Ishikawa (cell line): ENCODE results near the gene RASGRP2.
A peak's percentile ranks its signal among the peaks of the same experiment; 100 is the strongest.

Experiments used
- CEBPB ChIP-seq: IDR thresholded peaks from 2 replicates; pipeline ENCODE4 v1.6.1; 2012
- CREB1 ChIP-seq: IDR thresholded peaks from 2 replicates; pipeline ENCODE4 v1.6.1; 2012; ENCODE audit warnings: low read depth
- EGR1 ChIP-seq: IDR thresholded peaks from 2 replicates; pipeline ENCODE4 v1.6.1; 2012
- EP300 ChIP-seq: IDR thresholded peaks from 2 replicates; pipeline ENCODE4 v1.6.1; 2012; ENCODE audit warnings: borderline replicate concordance
- FOXM1 ChIP-seq: IDR thresholded peaks from 2 replicates; pipeline ENCODE4 v1.6.1; 2012; ENCODE audit warnings: low read depth, borderline replicate concordance
- MAX ChIP-seq: IDR thresholded peaks from 2 replicates; pipeline ENCODE4 v1.6.1; 2012
- NFIC ChIP-seq: IDR thresholded peaks from 2 replicates; pipeline ENCODE4 v1.6.1; 2012
- RAD21 ChIP-seq: IDR thresholded peaks from 2 replicates; pipeline ENCODE4 v1.6.1; 2012; ENCODE audit warnings: low read depth
- REST ChIP-seq: IDR thresholded peaks from 2 replicates; pipeline ENCODE4 v1.6.1; 2012; ENCODE audit warnings: low read depth, mild to moderate bottlenecking
- TAF1 ChIP-seq: IDR thresholded peaks from 2 replicates; pipeline ENCODE4 v1.6.1; 2012; ENCODE audit warnings: low read depth, mild to moderate bottlenecking
- TCF12 ChIP-seq: IDR thresholded peaks from 2 replicates; pipeline ENCODE4 v1.6.1; 2012; ENCODE audit warnings: low read depth
- TEAD4 ChIP-seq: IDR thresholded peaks from 2 replicates; pipeline ENCODE4 v1.6.1; 2012
- USF1 ChIP-seq: IDR thresholded peaks from 2 replicates; pipeline ENCODE4 v1.6.1; 2012
- YY1 ChIP-seq: IDR thresholded peaks from 2 replicates; pipeline ENCODE4 v1.6.1; 2012; ENCODE audit warnings: low read depth
- ZBTB7A ChIP-seq: IDR thresholded peaks from 2 replicates; pipeline ENCODE4 v1.6.1; 2012; ENCODE audit warnings: low read depth

The RASGRP2 gene

GRCh38 chr11:64719406-64719805 is 24.5 kb downstream of the RASGRP2 start:
- TF ChIP-seq TEAD4 (no peak), RAD21 (no peak)

GRCh38 chr11:64718780-64719124 is 25.2 kb downstream of the RASGRP2 start:
- no peak for TF ChIP-seq EP300
- no peak for TF ChIP-seq NFIC
- no peak for TF ChIP-seq RAD21
- no peak for TF ChIP-seq TCF12
- no peak for TF ChIP-seq MAX
- no peak for TF ChIP-seq ZBTB7A
- no peak for TF ChIP-seq TAF1

GRCh38 chr11:64718084-64718779 is 25.7 kb downstream of the RASGRP2 start:
- TF ChIP-seq RAD21 (no peak), MAX (no peak), TCF12 (no peak), EGR1 (no peak), CREB1 (no peak), TAF1 (no peak), FOXM1 (no peak), USF1 (no peak), NFIC (no peak), YY1 (no peak), ZBTB7A (no peak), REST (no peak), CEBPB (no peak), TEAD4 (no peak), EP300 (no peak)

GRCh38 chr11:64717268-64717578 is 26.7 kb downstream of the RASGRP2 start:
- TF ChIP-seq EP300: no peak
- TF ChIP-seq NFIC: no peak

- TF ChIP-seq TCF12 (no peak), MAX (no peak), ZBTB7A (no peak)
These were observed 27.3 kb downstream of the RASGRP2 start for GRCh38 chr11:64716473-64717267.

GRCh38 chr11:64715756-64716472 is 28.0 kb downstream of the RASGRP2 start:
- TF ChIP-seq MAX (0 out of 2 replicates have a peak, but pooled peaks have one; percentile 16), YY1 (no peak), NFIC (no peak), ZBTB7A (no peak), FOXM1 (no peak)

GRCh38 chr11:64715110-64715509 is 28.8 kb downstream of the RASGRP2 start:
- TF ChIP-seq MAX: no peak
- no peak for TF ChIP-seq REST
- TF ChIP-seq CREB1: no peak
- TF ChIP-seq NFIC: no peak
- no peak for TF ChIP-seq USF1
- no peak for TF ChIP-seq ZBTB7A
- TF ChIP-seq EP300: no peak
- TF ChIP-seq TCF12: no peak
- TF ChIP-seq CEBPB: no peak
- no peak for TF ChIP-seq TEAD4
- no peak for TF ChIP-seq RAD21
- TF ChIP-seq TAF1: no peak
- no peak for TF ChIP-seq YY1
